NCI-H146 (cell line): ENCODE results near the gene TMEFF2.
"Not testable (repeated sequence)": the region's sequence is repeated elsewhere in the genome, so short reads cannot be mapped to it uniquely, and the experiment has no call there.

Experiments used
- DNase-seq: peaks from one replicate; lab custom pipeline; 2025; lab: John Stamatoyannopoulos, UW

Gene TMEFF2

DNA sequence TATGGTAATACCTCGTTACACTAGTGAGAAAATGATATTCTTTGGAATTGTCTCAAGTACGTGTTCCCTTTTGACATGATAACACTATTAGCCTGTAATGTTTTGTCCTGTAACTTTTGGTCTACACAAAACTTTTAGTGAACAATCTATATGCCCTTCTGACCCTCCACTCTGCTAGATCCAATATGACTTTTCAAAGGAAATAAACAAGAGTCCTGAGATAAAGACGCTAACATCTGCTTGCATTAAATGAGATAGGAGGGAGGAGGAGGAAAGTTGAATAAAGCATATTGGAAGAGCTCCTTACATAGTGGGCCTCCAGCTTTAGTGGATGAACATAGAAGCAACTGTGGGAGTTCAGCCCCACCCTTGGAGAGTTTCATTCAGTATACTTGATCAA lies 264.5 kb downstream of the TMEFF2 start:
- no peak for DNase-seq

DNA sequence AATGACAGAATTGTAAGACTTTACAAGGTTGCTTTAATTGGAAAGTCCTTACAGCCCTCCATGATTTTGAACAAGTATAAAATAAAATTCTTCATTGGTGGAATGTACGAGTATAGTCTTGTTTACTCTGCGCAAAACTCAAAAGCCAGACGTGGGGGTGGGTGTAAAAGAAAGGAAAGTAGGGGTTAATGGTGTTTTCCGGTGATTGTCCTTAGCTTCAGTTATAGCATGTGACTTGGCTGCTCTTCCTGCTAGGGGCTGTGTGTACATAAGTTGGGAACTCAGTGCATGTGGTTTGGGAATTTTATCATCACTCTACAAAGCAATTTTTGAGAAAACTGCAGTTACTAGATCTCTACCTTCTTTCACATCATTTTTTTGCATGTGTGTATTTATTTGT lies 265.4 kb downstream of the TMEFF2 start:
- no peak for DNase-seq

DNA sequence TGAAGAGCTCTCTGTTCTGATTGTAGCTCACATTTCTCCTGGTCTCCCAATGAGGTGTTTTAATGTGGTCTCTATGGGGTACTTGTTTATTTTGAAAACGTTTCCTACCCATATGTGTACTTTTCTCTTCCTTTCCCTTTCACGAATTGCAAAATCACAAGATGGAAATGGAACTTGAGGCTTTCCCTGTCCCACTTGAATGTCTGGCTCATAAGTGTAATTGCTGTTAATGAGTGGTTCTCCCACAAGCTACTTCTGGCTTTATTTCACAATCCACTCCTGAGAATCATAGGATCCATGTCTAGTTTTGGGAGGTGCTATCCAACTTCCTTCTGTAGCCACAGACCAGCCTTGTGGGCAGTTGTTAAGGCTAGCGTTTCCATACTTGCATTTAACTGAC lies 266.7 kb downstream of the TMEFF2 start:
- DNase-seq = no peak

DNA sequence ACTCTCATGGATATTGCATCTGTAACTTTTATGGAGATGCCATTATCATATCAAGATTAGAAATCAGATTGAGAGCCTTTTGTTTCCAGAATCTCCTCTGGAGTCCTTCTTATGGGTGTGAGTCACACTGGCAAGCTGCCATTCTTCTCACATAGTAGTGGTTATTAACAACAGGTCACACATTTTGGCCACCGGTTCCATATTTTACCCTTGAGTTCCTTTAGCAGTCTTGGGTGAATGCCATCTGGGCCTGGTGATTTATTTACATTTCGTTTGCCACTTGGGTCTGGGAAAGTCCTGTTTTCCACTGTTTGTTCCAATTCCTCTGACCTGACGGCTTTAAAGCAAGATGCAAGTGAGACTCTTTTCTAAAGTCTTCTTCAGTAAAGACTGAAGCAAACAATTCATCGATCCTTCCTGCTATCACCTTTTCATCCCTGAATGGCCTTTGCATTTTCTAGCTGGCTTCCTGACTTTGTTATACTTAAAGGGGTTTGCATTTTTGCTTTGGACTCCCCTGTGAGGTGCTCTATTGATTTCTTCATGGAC lies 267.3 kb downstream of the TMEFF2 start:
- peak; percentile 9 for DNase-seq

DNA sequence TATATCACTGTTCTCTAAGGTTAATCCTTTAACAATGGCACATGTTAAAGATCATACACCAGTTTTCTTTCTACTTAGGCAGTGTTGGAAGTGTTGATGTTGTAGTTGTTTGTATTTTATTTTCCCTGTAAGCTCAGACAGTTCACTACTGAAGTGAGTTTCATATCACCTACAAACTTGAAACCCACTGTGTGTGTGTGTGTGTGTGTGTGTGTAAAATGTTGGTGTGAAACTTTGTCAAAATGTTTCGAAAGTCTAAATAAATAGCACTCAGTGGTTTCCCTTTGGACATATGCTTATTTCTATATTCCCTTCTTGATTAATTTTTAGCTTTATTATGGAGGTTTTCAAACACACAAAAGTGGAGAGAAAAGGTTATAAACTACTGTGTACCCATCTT lies 268.1 kb downstream of the TMEFF2 start:
- DNase-seq = no peak

DNA sequence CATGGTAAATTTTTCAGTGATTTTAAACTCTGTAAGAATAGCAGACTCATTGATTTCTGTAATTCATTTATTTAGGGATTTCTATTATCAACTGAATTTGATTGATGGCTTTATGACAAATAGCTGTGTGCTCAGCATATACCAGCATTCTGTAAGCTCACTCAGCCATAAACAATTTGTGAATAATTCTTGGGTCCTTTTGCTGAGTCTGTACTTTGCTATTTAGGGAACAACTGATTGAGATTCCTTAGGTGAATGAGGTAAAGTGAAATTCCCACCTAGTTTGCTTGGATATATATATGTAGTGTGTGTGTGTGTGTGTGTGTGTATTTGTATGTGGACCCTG lies 271.1 kb downstream of the TMEFF2 start:
- no peak for DNase-seq

DNA sequence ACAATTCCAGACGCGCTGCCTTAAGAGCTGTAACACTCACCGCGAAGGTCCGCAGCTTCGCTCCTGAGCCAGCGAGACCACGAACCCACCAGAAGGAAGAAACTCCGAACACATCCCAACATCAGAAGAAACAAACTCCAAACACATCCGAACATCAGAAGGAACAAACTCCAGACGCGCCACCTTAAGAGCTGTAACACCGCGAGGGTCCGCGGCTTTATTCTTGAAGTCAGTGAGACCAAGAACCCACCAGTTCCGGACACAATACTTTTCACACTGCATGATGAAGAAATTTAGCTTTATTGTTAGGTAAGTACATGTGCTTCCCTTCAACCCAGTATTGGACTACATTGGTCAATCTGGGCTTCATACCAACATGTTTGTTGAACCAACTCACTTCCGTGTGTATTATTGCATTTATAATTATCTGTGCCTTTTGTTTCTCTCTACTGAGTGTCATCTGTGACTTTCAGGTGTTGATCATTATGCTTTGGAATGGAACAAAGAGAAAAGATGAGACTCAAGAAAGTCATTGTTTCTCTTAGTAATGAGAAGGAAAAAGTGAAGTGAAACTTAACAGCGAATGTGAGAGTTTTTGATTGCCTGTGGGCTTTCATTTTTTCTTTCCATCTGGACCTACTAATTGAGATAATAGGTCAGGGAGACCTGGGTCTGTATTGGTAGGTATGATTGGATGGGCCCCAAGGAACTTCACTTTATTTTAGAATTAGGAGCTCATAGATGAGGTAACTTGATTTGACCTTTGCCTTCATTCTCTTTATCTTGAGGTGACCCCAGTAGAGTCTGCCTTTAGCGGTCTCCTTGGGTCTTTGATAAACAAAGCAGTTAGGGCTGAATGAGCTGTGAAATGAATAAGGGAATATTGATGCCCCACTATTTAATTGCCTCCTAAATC lies 271.7 kb downstream of the TMEFF2 start:
- DNase-seq = no peak

DNA sequence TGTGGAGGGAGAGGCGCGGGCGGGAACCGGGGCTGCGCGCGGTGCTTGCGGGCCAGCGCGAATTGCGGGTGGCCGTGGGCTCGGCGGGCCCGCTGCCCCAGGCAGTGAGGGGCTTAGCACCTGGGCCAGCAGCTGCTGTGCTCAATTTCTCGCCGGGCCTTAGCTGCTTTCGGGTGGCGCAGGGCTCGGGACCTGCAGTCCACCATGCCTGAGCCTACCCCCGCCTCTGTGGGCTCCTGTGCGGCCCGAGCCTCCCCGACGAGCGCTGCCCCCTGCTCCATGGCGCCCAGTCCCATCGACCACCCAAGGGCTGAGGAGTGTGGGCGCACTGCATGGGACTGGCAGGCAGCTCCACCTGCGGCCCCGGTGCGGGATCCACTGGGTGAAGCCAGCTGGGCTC lies 273.1 kb downstream of the TMEFF2 start:
- not testable (repeated sequence) for DNase-seq

DNA sequence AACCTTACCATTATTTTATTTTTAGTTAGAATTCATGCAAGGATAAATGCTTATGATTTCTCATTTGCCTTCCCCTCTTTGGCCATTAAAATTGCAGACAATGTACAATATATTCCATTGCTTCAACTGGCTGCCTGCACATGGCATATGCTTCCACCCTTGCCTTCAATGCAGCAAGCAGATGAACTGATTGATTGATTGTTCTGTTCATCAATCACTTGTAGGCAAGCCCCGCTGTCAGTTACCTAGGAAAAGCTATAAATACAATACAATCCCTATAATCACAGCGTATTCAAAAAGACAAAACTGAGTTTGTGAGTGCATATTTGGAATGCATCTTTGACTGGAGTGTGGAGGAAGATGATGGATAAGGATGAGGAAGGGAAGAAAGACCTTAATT lies 274.2 kb downstream of the TMEFF2 start:
- no peak for DNase-seq

DNA sequence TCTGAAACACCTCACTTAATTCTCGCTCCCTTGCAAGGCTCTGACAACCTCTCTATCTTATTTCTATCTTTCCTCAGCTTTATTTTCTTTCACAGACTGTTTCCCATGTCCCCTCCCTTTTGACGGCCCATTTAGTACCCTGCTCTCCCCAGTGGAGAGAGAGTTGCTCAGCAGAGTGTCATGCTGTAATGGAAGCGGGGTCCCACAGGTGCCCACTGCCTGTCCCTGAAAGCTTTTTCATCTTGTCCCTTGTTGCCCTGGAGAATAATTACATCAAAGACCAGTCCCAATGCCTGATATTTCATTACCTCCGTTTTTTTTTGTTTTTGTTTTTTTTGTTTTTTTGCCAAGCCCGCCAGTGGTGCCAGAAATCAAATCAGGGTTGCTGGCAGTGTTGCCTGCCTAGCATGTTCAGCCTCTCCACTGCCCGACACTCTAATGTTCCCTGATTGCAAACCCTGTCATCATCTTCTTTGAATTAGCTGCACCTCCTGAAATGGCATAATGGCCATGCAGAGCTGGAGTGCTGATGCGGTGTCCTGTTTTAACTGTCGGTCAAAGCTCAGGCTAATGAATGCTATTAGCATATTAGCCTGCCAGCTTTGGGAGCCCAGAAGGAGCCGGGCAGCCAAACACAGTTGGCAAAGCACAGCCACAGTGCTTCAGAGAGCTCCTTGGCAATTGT lies 276.6 kb downstream of the TMEFF2 start:
- DNase-seq = no peak

- no peak for DNase-seq
These were observed 277.3 kb downstream of the TMEFF2 start for GRCh38 chr2:191917430-191917881.

- DNase-seq = no peak
These were observed 277.9 kb downstream of the TMEFF2 start for GRCh38 chr2:191916826-191917225.

- no peak for DNase-seq
These were observed 279.0 kb downstream of the TMEFF2 start for GRCh38 chr2:191915750-191916149.

- no peak for DNase-seq
These were observed 280.9 kb downstream of the TMEFF2 start for GRCh38 chr2:191913796-191914195.

GRCh38 chr2:191912764-191913163 lies 282.0 kb downstream of the TMEFF2 start:
- DNase-seq = no peak

GRCh38 chr2:191910518-191910917 lies 284.2 kb downstream of the TMEFF2 start:
- no peak for DNase-seq

GRCh38 chr2:191908874-191909273 lies 285.9 kb downstream of the TMEFF2 start:
- DNase-seq = no peak

- no peak for DNase-seq
These were observed 287.2 kb downstream of the TMEFF2 start for GRCh38 chr2:191907545-191907944.

DNA sequence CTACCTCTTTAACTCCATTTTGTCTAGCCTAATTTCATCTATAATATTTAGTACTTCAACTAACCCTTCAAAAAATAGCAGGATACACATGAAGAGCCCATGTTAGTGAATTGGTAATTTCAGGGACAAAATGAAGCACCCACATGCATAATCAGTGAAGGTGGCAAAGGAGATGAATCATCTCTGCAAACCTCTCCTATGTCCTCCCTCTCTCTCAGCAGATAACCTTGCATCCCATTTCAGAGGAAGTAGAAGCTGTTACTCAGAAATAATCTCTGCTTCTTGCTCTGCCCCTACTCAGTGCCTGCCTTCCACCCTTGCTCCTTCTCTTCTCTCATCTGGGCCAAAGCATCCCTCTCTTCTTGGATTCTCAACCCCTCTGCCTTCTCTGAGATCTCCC lies 287.6 kb downstream of the TMEFF2 start:
- DNase-seq = no peak

DNA sequence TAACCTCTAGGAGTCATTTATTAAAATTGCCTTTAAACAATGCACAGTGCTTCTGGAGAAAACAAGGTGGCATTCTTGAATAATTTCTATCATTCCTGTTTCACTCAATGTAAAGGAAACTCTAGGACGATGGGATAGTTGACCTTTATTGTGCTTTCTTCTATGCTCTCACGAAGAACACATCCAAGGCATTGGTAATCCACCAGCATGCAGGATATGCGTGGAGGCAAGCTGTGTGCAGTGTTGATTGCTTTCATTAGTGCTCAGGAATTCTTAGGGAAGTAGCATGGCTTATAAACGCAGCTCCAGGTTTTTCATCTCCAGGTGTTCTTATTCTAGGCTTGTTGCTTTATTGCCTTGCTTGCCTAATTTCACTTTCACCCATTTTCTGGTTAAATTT lies 289.4 kb downstream of the TMEFF2 start:
- DNase-seq = no peak

DNA sequence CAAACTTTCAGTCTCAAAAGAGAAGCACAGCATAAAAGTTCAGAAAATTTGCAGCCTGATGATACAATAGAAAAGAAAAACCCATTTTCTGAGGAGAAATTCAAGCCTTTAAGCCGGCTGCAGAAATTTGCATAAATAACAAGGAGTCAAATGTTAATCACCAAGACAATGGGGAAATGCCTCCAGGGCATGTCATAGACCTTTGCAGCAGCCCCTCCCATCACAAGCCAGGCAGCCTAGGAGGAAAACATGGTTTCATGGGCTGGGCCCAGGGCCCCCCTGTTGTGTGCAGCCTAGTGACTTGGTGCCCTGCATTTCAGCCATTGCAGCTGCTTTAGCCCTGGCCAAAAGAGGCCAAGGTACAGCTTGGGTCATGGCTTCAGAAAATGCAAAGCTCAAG lies 293.7 kb downstream of the TMEFF2 start:
- DNase-seq = no peak

DNA sequence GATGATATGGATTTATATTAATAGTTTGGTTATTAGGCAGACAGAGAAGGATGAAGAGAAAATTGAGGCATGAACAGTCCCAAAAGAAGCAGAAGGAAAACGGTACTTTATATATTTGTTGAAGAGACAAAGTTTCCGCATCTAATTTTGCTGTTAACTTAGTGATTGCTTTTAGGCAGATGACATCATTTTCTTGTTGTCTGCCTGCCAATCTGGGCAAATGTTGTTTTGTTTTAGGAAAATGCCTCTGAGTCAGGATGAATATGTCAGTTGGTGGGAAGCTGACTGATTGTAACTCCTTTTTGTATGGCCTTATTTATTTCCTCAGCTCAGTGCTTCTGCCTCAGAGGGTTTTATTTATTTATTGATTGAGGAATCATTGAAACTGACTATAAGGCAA lies 295.3 kb downstream of the TMEFF2 start:
- no peak for DNase-seq
